Tibial nerve (tissue), 4 donors: ENCODE data around the gene ZNF146. TPM values are rescaled to one million over a fixed set of nuclear protein-coding genes. Genes with fewer than 3 reads are reported as not detected.

Source experiments
- DNase-seq, 2 donors: peaks; one replicate each; pipeline ENCODE4 v3.0.0-alpha.2; 2019; ENCODE audit warnings: low spot score in 2 of 2
- H3K27ac ChIP-seq, 4 donors: fragments of 200-600 bp; sonication (generic) in 3 of 4; one replicate each; pipeline ENCODE4 v1.5.1; 2017 to 2019; ENCODE audit warnings: mild to moderate bottlenecking in 1 of 4
- H3K27me3 ChIP-seq, 2 donors: fragments of 200-600 bp; sonication (generic) in 1 of 2; one replicate each; pipeline versions ENCODE4 v1.5.1 to v1.6.0; 2017 to 2019
- H3K36me3 ChIP-seq, 3 donors: fragments of 200-600 bp; sonication (generic); one replicate each; pipeline ENCODE4 v1.5.1; 2018 to 2019
- H3K4me1 ChIP-seq, 4 donors: fragments of 200-600 bp; sonication (generic) in 3 of 4; one replicate each; pipeline ENCODE4 v1.5.1; 2017 to 2019
- H3K4me3 ChIP-seq, 4 donors: fragments of 200-600 bp; sonication (generic) in 3 of 4; one replicate each; pipeline ENCODE4 v1.5.1; 2017 to 2019; ENCODE audit warnings: mild to moderate bottlenecking in 1 of 4, moderate library complexity in 1 of 4
- H3K9me3 ChIP-seq, 4 donors: fragments of 200-600 bp; sonication (generic) in 3 of 4; one replicate each; pipeline ENCODE4 v1.5.1; 2017 to 2019
- CTCF ChIP-seq, 5 experiments: fragments of 200-600 bp in 3 of 5; fragments of 450-650 bp in 2 of 5; sonication (generic) in 3 of 5; IDR thresholded peaks; one replicate each; pipeline ENCODE4 v1.5.1; 2016 to 2019; ENCODE audit warnings: antibody characterized with exemption in 5 of 5, mild to moderate bottlenecking in 3 of 5, moderate library complexity in 2 of 5
- EP300 ChIP-seq, 2 donors: sonication (generic); formaldehyde crosslinking; IDR thresholded peaks; one replicate each; pipeline ENCODE4 v1.6.1; 2017; ENCODE audit warnings: antibody characterized with exemption in 2 of 2, mild to moderate bottlenecking in 1 of 2
- POLR2A ChIP-seq, 2 donors: fragments of 450-650 bp; IDR thresholded peaks; one replicate each; pipeline ENCODE4 v1.6.1; 2017; ENCODE audit warnings: antibody characterized with exemption in 2 of 2, mild to moderate bottlenecking in 2 of 2, moderate library complexity in 2 of 2
- WGBS, 2 donors: methylation state at CpG; one replicate each; pipeline ENCODE4 v1.1.5; 2018; 5-methylcytosine and 5-hydroxymethylcytosine counted together
- total RNA-seq, 4 donors: library from RNA; depleted of rRNA; stranded (reverse); fragments of >200 nt; gene quantifications; one replicate each; pipeline ENCODE4 v1.1.0, GENCODE V29; 2016

The ZNF146 gene
- total RNA-seq, 4 donors from 2014 or later = 52.2 to 66.1 (median 53.9) TPM

GRCh38 chr19:36201684-36202083 lies 13.2 kb upstream of the ZNF146 start:
- WGBS, 2 donors = 88 to 96% methylated on average over 6 of the region's 6 CpGs
- Histone ChIP-seq H3K4me3 (no peak overlapping the region), H3K27ac (no peak overlapping the region), H3K36me3 (peaks cover 0 to 24% (median 0%) of the 10 kb centered on the region in 3 donors), H3K4me1 (peaks cover 0 to 6% (median 0%) of the 10 kb centered on the region in 4 donors), H3K9me3 (no peaks in the 10 kb centered on the region), H3K27me3 (no peaks in the 10 kb centered on the region)
- TF ChIP-seq EP300 (IDR thresholded peaks at IDR 0.05) (no peak), POLR2A (IDR thresholded peaks at IDR 0.05) (no peak), CTCF (IDR thresholded peaks at IDR 0.05) (no peak)
- no peak for DNase-seq

GRCh38 chr19:36203293-36203692 lies 11.6 kb upstream of the ZNF146 start:
- TF ChIP-seq EP300 (IDR thresholded peaks at IDR 0.05) = no peak
- no peak for TF ChIP-seq CTCF (IDR thresholded peaks at IDR 0.05)
- TF ChIP-seq POLR2A (IDR thresholded peaks at IDR 0.05) = no peak
- H3K9me3 ChIP-seq = no peaks in the 10 kb centered on the region
- H3K4me3 ChIP-seq = no peak overlapping the region
- no peak overlapping the region for H3K27ac ChIP-seq
- 82 to 85% methylated on average over 4 of the region's 4 CpGs for WGBS, 2 donors
- H3K4me1 ChIP-seq = peaks cover 0 to 5% (median 0%) of the 10 kb centered on the region in 4 donors
- DNase-seq = no peak
- H3K36me3 ChIP-seq = peaks cover 0 to 24% (median 0%) of the 10 kb centered on the region in 3 donors
- H3K27me3 ChIP-seq = no peaks in the 10 kb centered on the region

- H3K27me3 ChIP-seq = no peaks in the 10 kb centered on the region
- WGBS, 2 donors = 82% methylated on average over 3 of the region's 3 CpGs
- H3K4me1 ChIP-seq = no peaks in the 10 kb centered on the region
- TF ChIP-seq CTCF (IDR thresholded peaks at IDR 0.05) (no peak), POLR2A (IDR thresholded peaks at IDR 0.05) (no peak), EP300 (IDR thresholded peaks at IDR 0.05) (no peak)
- no peak for DNase-seq
- H3K4me3 ChIP-seq = no peak overlapping the region
- H3K9me3 ChIP-seq = no peaks in the 10 kb centered on the region
- peaks cover 0 to 20% (median 0%) of the 10 kb centered on the region in 3 donors for H3K36me3 ChIP-seq
- no peak overlapping the region for H3K27ac ChIP-seq
Measured at GRCh38 chr19:36207605-36208252, 7.2 kb upstream of the ZNF146 start.

GRCh38 chr19:36209372-36209771 lies 5.5 kb upstream of the ZNF146 start:
- WGBS, 2 donors = 81 to 95% methylated on average over 7 of the region's 7 CpGs

More at GRCh38 chr19:36209372-36209771, 5.5 kb upstream of the ZNF146 start:
- peaks cover 0 to 12% (median 0%) of the 10 kb centered on the region in 3 donors for H3K36me3 ChIP-seq
- no peak overlapping the region for H3K27ac ChIP-seq
- H3K9me3 ChIP-seq = no peaks in the 10 kb centered on the region
- peaks cover 0 to 10% (median 0%) of the 10 kb centered on the region in 4 donors for H3K4me1 ChIP-seq
- no peaks in the 10 kb centered on the region for H3K27me3 ChIP-seq
- no peak overlapping the region for H3K4me3 ChIP-seq
- no peak for TF ChIP-seq CTCF (IDR thresholded peaks at IDR 0.05)
- TF ChIP-seq EP300 (IDR thresholded peaks at IDR 0.05) = no peak
- no peak for TF ChIP-seq POLR2A (IDR thresholded peaks at IDR 0.05)
- no peak for DNase-seq
